Fibroblast of peridontal ligament (primary cell): ENCODE data around the gene VILL.
"Not testable (repeated sequence)": the region's sequence is repeated elsewhere in the genome, so short reads cannot be mapped to it uniquely, and the experiment has no call there.

Experiments
- DNase-seq: peaks from one replicate; pipeline ENCODE4 v3.0.0-alpha.2; 2010; ENCODE audit errors: extremely low read depth

Gene VILL

GRCh38 chr3:37963635-37964034, 27.0 kb upstream of the VILL start:
- no peak for DNase-seq

GRCh38 chr3:37964146-37964545, 26.4 kb upstream of the VILL start:
- DNase-seq, result no peak

- no peak for DNase-seq
These were observed 25.9 kb upstream of the VILL start for GRCh38 chr3:37964716-37965115.

- peak; percentile 69 for DNase-seq
These were observed 23.2 kb upstream of the VILL start for GRCh38 chr3:37967260-37967881.

- DNase-seq, result no peak
These were observed 22.4 kb upstream of the VILL start for GRCh38 chr3:37968199-37968598.

- no peak for DNase-seq
These were observed 21.6 kb upstream of the VILL start for GRCh38 chr3:37968813-37969595.

GRCh38 chr3:37969596-37970100, 20.9 kb upstream of the VILL start:
- DNase-seq, result no peak

- no peak for DNase-seq
These were observed 19.8 kb upstream of the VILL start for GRCh38 chr3:37970802-37971201.

GRCh38 chr3:37971467-37971866, 19.1 kb upstream of the VILL start:
- DNase-seq, result no peak

- not testable (repeated sequence) for DNase-seq
These were observed 18.5 kb upstream of the VILL start for GRCh38 chr3:37972056-37972455.

GRCh38 chr3:37973246-37974054, 17.1 kb upstream of the VILL start:
- DNase-seq, result no peak

GRCh38 chr3:37974121-37975083, 16.2 kb upstream of the VILL start:
- DNase-seq, result peak; percentile 63

GRCh38 chr3:37979541-37980461, 10.8 kb upstream of the VILL start:
- DNase-seq, result no peak

GRCh38 chr3:37980462-37981347, 9.9 kb upstream of the VILL start:
- no peak for DNase-seq

GRCh38 chr3:37981348-37981664, 9.3 kb upstream of the VILL start:
- DNase-seq, result no peak

GRCh38 chr3:37982331-37982730, 8.3 kb upstream of the VILL start:
- DNase-seq, result no peak

GRCh38 chr3:37984051-37984450, 6.5 kb upstream of the VILL start:
- no peak for DNase-seq

- no peak for DNase-seq
These were observed 6.0 kb upstream of the VILL start for GRCh38 chr3:37984596-37984995.

GRCh38 chr3:37985637-37986320, 4.8 kb upstream of the VILL start:
- DNase-seq, result peak; percentile 38
